ENCODE measurements around the gene CAPN8. TPM values are rescaled to one million over a fixed set of nuclear protein-coding genes. Genes with fewer than 3 reads are reported as not detected.

Gene CAPN8
- total RNA-seq, 1 experiment from 2014 or later: 0.28 TPM

- peaks cover 6% of the 10 kb centered on the region; the same call in 1 of the 2 replicates for H3K27me3 Mint-ChIP-seq (ENCODE audit: low read depth)
- no peak overlapping the region for H3K4me3 Mint-ChIP-seq
- peaks cover 16% of the 10 kb centered on the region for H3K9me3 Mint-ChIP-seq
- DNase-seq (ENCODE audit: low spot score) (no peak), ATAC-seq (peak; percentile 46; the same call in 1 of the 2 replicates)
- H3K27ac Mint-ChIP-seq: no peak overlapping the region; the same call in 1 of the 2 replicates
- peaks cover 18% of the 10 kb centered on the region for H3K4me1 Mint-ChIP-seq
- TF ChIP-seq, protein P1, sequence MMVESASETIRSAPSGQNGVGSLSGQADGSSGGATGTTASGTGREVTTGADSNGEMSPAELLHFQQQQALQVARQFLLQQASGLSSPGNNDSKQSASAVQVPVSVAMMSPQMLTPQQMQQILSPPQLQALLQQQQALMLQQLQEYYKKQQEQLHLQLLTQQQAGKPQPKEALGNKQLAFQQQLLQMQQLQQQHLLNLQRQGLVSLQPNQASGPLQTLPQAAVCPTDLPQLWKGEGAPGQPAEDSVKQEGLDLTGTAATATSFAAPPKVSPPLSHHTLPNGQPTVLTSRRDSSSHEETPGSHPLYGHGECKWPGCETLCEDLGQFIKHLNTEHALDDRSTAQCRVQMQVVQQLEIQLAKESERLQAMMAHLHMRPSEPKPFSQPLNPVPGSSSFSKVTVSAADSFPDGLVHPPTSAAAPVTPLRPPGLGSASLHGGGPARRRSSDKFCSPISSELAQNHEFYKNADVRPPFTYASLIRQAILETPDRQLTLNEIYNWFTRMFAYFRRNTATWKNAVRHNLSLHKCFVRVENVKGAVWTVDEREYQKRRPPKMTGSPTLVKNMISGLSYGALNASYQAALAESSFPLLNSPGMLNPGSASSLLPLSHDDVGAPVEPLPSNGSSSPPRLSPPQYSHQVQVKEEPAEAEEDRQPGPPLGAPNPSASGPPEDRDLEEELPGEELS (CRISPR knock-in tag; IDR thresholded peaks at IDR 0.05): no peak
- no peak for TF ChIP-seq JAZF1 (CRISPR knock-in tag; IDR thresholded peaks at IDR 0.05)
- peaks cover 6% of the 10 kb centered on the region for H3K36me3 Mint-ChIP-seq
- ChIA-PET POLR2A (no interaction called here), CTCF (interaction anchor here (1.1 kb wide), 1 partner anchor 85 kb away, joined by 5 read pairs; no protein-coding TSS in a partner anchor)
These were observed 23.9 kb downstream of the CAPN8 start for GRCh38 chr1:223641523-223642039.

DNA sequence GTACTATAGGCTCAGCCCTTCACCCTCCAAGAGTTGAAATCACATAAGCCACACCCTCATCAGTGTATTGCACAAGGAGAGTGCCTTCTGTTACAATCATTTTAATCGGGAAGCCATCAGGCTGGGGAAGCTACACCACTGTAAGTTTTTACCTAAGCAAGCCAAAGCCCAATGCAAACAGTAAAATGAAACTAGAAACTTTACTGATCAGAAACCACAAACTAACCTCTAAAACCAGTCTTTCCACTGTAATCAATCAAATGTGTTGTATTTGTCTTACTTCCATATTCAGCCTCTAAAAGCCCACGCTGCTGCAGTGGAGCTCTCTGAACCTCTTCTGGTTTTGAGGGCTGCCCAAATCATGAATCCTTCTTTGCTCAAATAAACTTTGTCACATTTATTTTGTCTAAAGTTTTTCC, 26.2 kb downstream of the CAPN8 start:
- ChIA-PET CTCF (interaction anchor here (1.0 kb wide), 1 partner anchor 11 kb away, joined by 6 read pairs; no protein-coding TSS in a partner anchor), POLR2A (no interaction called here)
- DNase-seq (ENCODE audit: low spot score) (no peak), ATAC-seq (no peak)
- H3K9me3 Mint-ChIP-seq: peaks cover 16% of the 10 kb centered on the region
- no peak overlapping the region for H3K4me3 Mint-ChIP-seq
- H3K27me3 Mint-ChIP-seq (ENCODE audit: low read depth): peaks cover 6% of the 10 kb centered on the region; the same call in 1 of the 2 replicates
- no peak overlapping the region for H3K27ac Mint-ChIP-seq
- H3K36me3 Mint-ChIP-seq: peaks cover 6% of the 10 kb centered on the region
- peaks cover 10% of the 10 kb centered on the region for H3K4me1 Mint-ChIP-seq
- TF ChIP-seq TP53 (CRISPR knock-in tag; IDR thresholded peaks at IDR 0.05) (no peak), FOXJ3 (CRISPR knock-in tag; IDR thresholded peaks at IDR 0.05; ENCODE audit: borderline replicate concordance) (no peak)

DNA sequence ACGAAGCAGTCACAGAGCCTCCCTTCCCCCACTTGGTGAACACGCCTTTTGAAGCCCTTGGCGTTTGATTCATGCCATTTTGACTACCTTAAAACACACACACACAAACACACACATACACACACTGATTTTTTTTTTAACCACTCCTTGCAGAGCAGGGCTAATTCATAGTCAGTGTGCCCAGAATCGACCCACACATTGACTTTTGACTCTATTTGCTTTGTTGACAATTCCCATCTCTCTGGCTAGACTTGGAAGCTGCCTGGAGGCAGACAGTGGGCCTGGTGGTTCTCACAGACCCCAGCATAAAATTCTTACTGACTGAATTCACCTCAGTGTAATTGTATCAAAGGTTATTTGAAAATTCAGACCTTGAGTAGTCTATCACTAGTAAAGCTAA, 30.3 kb downstream of the CAPN8 start:
- Mint-ChIP-seq H3K4me1 (no peaks in the 10 kb centered on the region), H3K27me3 (ENCODE audit: low read depth) (peaks cover 6% of the 10 kb centered on the region; the same call in 1 of the 2 replicates), H3K36me3 (peaks cover 6% of the 10 kb centered on the region)

More for the DNA sequence above, 30.3 kb downstream of the CAPN8 start:
- ATAC-seq (no peak), DNase-seq (ENCODE audit: low spot score) (no peak)
- no peak for TF ChIP-seq CTCF (IDR thresholded peaks at IDR 0.05)
- no peak for TF ChIP-seq MXD4 (CRISPR knock-in tag; IDR thresholded peaks at IDR 0.05; ENCODE audit: borderline replicate concordance)
- no peak for TF ChIP-seq PRRX2 (CRISPR knock-in tag; IDR thresholded peaks at IDR 0.05)
- no peak for TF ChIP-seq HMGXB4 (CRISPR knock-in tag; IDR thresholded peaks at IDR 0.05)
- TF ChIP-seq ZBTB43 (CRISPR knock-in tag; IDR thresholded peaks at IDR 0.05): no peak
- Mint-ChIP-seq H3K4me3 (no peak overlapping the region), H3K27ac (no peak overlapping the region), H3K9me3 (peaks cover 17% of the 10 kb centered on the region)
- POLR2A ChIA-PET: no interaction called here
- CTCF ChIA-PET: no interaction called here
